ENCODE measurements around the gene MIOS. TPM values are rescaled to one million over a fixed set of nuclear protein-coding genes. Genes with fewer than 3 reads are reported as not detected.

The MIOS gene
- total RNA-seq, 1 experiment from 2014 or later: 41.3 TPM

DNA sequence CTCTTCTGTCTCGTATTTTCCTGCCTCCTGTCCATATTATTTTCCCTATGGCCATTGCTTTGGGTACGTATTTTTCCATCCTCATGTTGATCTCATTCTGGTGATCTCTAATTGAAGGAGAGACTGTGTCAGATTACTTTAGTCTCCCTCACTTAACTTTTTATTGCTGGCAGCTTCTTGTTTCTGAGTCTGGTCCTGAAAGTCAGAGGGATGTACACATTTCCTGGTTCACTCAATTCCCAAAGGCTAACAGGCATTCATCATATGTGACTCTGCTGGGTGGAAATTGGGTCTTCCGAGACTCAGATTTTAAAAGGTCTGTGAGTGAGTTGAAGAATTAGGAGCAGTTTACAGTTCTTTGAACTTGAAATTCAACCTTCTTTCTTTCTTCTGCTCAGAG, 84.8 kb downstream of the MIOS start:
- Mint-ChIP-seq H3K27ac (0 out of 2 replicates have a peak overlapping the region, but pooled peaks have one; percentile 13), H3K9me3 (peaks cover 5% of the 10 kb centered on the region), H3K27me3 (ENCODE audit: low read depth) (no peaks in the 10 kb centered on the region), H3K4me1 (peaks cover 17% of the 10 kb centered on the region), H3K36me3 (peaks cover 7% of the 10 kb centered on the region; the same call in 1 of the 2 replicates), H3K4me3 (no peak overlapping the region)
- no peak for DNase-seq (ENCODE audit: low spot score)
- no peak for ATAC-seq
- TF ChIP-seq MYBL2 (CRISPR knock-in tag; IDR thresholded peaks at IDR 0.05) (no peak), CREM (CRISPR knock-in tag; IDR thresholded peaks at IDR 0.05) (no peak), CBFB (CRISPR knock-in tag; IDR thresholded peaks at IDR 0.05; ENCODE audit: low read depth) (no peak), ZNF138 (CRISPR knock-in tag; conservative IDR thresholded peaks at IDR 0.05) (no peak), OVOL2 (CRISPR knock-in tag; IDR thresholded peaks at IDR 0.05; ENCODE audit: borderline replicate concordance) (no peak), ZNF263 (CRISPR knock-in tag; IDR thresholded peaks at IDR 0.05; ENCODE audit: low read depth) (no peak), FOXJ3 (CRISPR knock-in tag; IDR thresholded peaks at IDR 0.05; ENCODE audit: borderline replicate concordance) (no peak), FOXP1 (CRISPR knock-in tag; IDR thresholded peaks at IDR 0.05; ENCODE audit: borderline replicate concordance) (no peak), ZNF317 (CRISPR knock-in tag; IDR thresholded peaks at IDR 0.05; ENCODE audit: borderline replicate concordance, low read depth) (no peak), IRF2 (CRISPR knock-in tag; IDR thresholded peaks at IDR 0.05; ENCODE audit: borderline replicate concordance, low read depth) (no peak)
- TF ChIP-seq, protein P1, sequence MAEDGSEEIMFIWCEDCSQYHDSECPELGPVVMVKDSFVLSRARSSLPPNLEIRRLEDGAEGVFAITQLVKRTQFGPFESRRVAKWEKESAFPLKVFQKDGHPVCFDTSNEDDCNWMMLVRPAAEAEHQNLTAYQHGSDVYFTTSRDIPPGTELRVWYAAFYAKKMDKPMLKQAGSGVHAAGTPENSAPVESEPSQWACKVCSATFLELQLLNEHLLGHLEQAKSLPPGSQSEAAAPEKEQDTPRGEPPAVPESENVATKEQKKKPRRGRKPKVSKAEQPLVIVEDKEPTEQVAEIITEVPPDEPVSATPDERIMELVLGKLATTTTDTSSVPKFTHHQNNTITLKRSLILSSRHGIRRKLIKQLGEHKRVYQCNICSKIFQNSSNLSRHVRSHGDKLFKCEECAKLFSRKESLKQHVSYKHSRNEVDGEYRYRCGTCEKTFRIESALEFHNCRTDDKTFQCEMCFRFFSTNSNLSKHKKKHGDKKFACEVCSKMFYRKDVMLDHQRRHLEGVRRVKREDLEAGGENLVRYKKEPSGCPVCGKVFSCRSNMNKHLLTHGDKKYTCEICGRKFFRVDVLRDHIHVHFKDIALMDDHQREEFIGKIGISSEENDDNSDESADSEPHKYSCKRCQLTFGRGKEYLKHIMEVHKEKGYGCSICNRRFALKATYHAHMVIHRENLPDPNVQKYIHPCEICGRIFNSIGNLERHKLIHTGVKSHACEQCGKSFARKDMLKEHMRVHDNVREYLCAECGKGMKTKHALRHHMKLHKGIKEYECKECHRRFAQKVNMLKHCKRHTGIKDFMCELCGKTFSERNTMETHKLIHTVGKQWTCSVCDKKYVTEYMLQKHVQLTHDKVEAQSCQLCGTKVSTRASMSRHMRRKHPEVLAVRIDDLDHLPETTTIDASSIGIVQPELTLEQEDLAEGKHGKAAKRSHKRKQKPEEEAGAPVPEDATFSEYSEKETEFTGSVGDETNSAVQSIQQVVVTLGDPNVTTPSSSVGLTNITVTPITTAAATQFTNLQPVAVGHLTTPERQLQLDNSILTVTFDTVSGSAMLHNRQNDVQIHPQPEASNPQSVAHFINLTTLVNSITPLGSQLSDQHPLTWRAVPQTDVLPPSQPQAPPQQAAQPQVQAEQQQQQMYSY (CRISPR knock-in tag; IDR thresholded peaks at IDR 0.05): no peak
- TF ChIP-seq, protein P2, sequence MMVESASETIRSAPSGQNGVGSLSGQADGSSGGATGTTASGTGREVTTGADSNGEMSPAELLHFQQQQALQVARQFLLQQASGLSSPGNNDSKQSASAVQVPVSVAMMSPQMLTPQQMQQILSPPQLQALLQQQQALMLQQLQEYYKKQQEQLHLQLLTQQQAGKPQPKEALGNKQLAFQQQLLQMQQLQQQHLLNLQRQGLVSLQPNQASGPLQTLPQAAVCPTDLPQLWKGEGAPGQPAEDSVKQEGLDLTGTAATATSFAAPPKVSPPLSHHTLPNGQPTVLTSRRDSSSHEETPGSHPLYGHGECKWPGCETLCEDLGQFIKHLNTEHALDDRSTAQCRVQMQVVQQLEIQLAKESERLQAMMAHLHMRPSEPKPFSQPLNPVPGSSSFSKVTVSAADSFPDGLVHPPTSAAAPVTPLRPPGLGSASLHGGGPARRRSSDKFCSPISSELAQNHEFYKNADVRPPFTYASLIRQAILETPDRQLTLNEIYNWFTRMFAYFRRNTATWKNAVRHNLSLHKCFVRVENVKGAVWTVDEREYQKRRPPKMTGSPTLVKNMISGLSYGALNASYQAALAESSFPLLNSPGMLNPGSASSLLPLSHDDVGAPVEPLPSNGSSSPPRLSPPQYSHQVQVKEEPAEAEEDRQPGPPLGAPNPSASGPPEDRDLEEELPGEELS (CRISPR knock-in tag; IDR thresholded peaks at IDR 0.05): no peak
- TF ChIP-seq, protein P3, sequence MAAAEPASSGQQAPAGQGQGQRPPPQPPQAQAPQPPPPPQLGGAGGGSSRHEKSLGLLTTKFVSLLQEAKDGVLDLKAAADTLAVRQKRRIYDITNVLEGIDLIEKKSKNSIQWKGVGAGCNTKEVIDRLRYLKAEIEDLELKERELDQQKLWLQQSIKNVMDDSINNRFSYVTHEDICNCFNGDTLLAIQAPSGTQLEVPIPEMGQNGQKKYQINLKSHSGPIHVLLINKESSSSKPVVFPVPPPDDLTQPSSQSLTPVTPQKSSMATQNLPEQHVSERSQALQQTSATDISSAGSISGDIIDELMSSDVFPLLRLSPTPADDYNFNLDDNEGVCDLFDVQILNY (CRISPR knock-in tag; IDR thresholded peaks at IDR 0.05): no peak
- TF ChIP-seq, protein P4, sequence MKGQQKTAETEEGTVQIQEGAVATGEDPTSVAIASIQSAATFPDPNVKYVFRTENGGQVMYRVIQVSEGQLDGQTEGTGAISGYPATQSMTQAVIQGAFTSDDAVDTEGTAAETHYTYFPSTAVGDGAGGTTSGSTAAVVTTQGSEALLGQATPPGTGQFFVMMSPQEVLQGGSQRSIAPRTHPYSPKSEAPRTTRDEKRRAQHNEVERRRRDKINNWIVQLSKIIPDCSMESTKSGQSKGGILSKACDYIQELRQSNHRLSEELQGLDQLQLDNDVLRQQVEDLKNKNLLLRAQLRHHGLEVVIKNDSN (CRISPR knock-in tag; IDR thresholded peaks at IDR 0.05): no peak
- TF ChIP-seq, protein P5, sequence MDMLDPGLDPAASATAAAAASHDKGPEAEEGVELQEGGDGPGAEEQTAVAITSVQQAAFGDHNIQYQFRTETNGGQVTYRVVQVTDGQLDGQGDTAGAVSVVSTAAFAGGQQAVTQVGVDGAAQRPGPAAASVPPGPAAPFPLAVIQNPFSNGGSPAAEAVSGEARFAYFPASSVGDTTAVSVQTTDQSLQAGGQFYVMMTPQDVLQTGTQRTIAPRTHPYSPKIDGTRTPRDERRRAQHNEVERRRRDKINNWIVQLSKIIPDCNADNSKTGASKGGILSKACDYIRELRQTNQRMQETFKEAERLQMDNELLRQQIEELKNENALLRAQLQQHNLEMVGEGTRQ (CRISPR knock-in tag; IDR thresholded peaks at IDR 0.05): no peak
- TF ChIP-seq, protein P6, sequence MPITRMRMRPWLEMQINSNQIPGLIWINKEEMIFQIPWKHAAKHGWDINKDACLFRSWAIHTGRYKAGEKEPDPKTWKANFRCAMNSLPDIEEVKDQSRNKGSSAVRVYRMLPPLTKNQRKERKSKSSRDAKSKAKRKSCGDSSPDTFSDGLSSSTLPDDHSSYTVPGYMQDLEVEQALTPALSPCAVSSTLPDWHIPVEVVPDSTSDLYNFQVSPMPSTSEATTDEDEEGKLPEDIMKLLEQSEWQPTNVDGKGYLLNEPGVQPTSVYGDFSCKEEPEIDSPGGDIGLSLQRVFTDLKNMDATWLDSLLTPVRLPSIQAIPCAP (CRISPR knock-in tag; IDR thresholded peaks at IDR 0.05): no peak
- TF ChIP-seq, protein P7, sequence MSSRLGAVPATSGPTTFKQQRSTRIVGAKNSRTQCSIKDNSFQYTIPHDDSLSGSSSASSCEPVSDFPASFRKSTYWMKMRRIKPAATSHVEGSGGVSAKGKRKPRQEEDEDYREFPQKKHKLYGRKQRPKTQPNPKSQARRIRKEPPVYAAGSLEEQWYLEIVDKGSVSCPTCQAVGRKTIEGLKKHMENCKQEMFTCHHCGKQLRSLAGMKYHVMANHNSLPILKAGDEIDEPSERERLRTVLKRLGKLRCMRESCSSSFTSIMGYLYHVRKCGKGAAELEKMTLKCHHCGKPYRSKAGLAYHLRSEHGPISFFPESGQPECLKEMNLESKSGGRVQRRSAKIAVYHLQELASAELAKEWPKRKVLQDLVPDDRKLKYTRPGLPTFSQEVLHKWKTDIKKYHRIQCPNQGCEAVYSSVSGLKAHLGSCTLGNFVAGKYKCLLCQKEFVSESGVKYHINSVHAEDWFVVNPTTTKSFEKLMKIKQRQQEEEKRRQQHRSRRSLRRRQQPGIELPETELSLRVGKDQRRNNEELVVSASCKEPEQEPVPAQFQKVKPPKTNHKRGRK (CRISPR knock-in tag; IDR thresholded peaks at IDR 0.05; ENCODE audit: borderline replicate concordance): no peak
- TF ChIP-seq, protein P8, sequence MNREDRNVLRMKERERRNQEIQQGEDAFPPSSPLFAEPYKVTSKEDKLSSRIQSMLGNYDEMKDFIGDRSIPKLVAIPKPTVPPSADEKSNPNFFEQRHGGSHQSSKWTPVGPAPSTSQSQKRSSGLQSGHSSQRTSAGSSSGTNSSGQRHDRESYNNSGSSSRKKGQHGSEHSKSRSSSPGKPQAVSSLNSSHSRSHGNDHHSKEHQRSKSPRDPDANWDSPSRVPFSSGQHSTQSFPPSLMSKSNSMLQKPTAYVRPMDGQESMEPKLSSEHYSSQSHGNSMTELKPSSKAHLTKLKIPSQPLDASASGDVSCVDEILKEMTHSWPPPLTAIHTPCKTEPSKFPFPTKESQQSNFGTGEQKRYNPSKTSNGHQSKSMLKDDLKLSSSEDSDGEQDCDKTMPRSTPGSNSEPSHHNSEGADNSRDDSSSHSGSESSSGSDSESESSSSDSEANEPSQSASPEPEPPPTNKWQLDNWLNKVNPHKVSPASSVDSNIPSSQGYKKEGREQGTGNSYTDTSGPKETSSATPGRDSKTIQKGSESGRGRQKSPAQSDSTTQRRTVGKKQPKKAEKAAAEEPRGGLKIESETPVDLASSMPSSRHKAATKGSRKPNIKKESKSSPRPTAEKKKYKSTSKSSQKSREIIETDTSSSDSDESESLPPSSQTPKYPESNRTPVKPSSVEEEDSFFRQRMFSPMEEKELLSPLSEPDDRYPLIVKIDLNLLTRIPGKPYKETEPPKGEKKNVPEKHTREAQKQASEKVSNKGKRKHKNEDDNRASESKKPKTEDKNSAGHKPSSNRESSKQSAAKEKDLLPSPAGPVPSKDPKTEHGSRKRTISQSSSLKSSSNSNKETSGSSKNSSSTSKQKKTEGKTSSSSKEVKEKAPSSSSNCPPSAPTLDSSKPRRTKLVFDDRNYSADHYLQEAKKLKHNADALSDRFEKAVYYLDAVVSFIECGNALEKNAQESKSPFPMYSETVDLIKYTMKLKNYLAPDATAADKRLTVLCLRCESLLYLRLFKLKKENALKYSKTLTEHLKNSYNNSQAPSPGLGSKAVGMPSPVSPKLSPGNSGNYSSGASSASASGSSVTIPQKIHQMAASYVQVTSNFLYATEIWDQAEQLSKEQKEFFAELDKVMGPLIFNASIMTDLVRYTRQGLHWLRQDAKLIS (CRISPR knock-in tag; IDR thresholded peaks at IDR 0.05; ENCODE audit: borderline replicate concordance): no peak
- ChIA-PET CTCF (interaction anchor here (1.0 kb wide), 1 partner anchor 91 kb away, joined by 3 read pairs; no protein-coding TSS in a partner anchor), POLR2A (no interaction called here)

All from WTC11 (cell line).